A673 (cell line): ENCODE results near the gene RPS6KC1.
"Not testable (repeated sequence)": the region's sequence is repeated elsewhere in the genome, so short reads cannot be mapped to it uniquely, and the experiment has no call there.

Source experiments
- CTCF ChIP-seq: fragments of 300-800, 200-600 bp; sonication (generic); conservative IDR thresholded peaks from 2 replicates; pipeline ENCODE4 v1.5.1; 2017; ENCODE audit warnings: low read depth, mild to moderate bottlenecking, antibody characterized with exemption, low read length, moderate library complexity, mixed read lengths
- EZH2 ChIP-seq: fragments of 200-600 bp; sonication (generic); IDR thresholded peaks from 2 replicates; pipeline ENCODE4 v1.6.1; 2017; ENCODE audit warnings: borderline replicate concordance, low read depth, mild to moderate bottlenecking, mixed read lengths, antibody characterized with exemption, low read length; ENCODE audit not compliant: poor library complexity, severe bottlenecking

DNA sequence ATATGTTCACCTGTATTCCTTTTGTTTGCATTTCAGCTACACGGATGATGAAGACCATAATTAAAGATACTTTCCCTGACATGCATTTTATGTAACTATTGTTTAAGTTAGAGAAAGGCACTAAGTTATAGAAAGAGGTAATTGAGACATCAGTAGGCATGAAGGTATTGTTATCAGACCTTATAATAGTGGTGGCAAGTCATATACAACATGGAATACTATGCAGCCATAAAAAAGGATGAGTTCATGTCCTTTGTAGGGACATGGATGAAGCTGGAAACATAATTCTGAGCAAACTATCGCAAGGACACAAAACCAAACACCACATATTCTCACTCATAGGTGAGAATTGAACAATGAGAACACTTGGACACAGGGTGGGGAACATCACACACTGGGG, 109.4 kb downstream of the RPS6KC1 start:
- not testable (repeated sequence) for TF ChIP-seq CTCF, EZH2
